ENCODE results near the gene STAT2.

STAT2 gene

GRCh38 chr12:56398324-56398723 lies 38.4 kb upstream of the STAT2 start:
- Histone ChIP-seq H2AFZ (ENCODE audit: low read depth, low read length) (no peak overlapping the region), H3K9ac (ENCODE audit: low read depth, low read length) (no peak overlapping the region), H3K27me3 (ENCODE audit: insufficient read depth, low read length, poor library complexity) (no peaks in the 10 kb centered on the region), H3K4me1 (ENCODE audit: insufficient read depth, low read length) (no peaks in the 10 kb centered on the region), H3K79me2 (ENCODE audit: insufficient read depth, low read length) (no peaks in the 10 kb centered on the region), H3K4me2 (ENCODE audit: insufficient read depth, low read length) (no peak overlapping the region), H4K20me1 (ENCODE audit: insufficient read depth, low read length) (no peaks in the 10 kb centered on the region), H3K36me3 (ENCODE audit: insufficient read depth, low read length) (no peaks in the 10 kb centered on the region), H3K9me3 (ENCODE audit: insufficient read depth, low read length, severe bottlenecking) (no peaks in the 10 kb centered on the region), H3K27ac (ENCODE audit: low read length) (no peak overlapping the region), H3K4me3 (ENCODE audit: low read depth in 1 of 2, low read length in 2 of 2) (no peak overlapping the region)
- TF ChIP-seq EZH2 (IDR thresholded peaks at IDR 0.05; ENCODE audit: borderline replicate concordance, low read depth, low read length, severe bottlenecking), result no peak
- no peak for TF ChIP-seq CTCF (IDR thresholded peaks at IDR 0.05; ENCODE audit: borderline replicate concordance, extremely low read depth, low read length, poor library complexity, severe bottlenecking)
- ATAC-seq (ENCODE audit: insufficient read depth, low read depth) (no peak), DNase-seq (no peak)

GRCh38 chr12:56392331-56392730 lies 32.4 kb upstream of the STAT2 start:
- Histone ChIP-seq H4K20me1 (ENCODE audit: insufficient read depth, low read length) (no peaks in the 10 kb centered on the region), H3K9me3 (ENCODE audit: insufficient read depth, low read length, severe bottlenecking) (no peaks in the 10 kb centered on the region), H3K36me3 (ENCODE audit: insufficient read depth, low read length) (no peaks in the 10 kb centered on the region), H3K79me2 (ENCODE audit: insufficient read depth, low read length) (no peaks in the 10 kb centered on the region), H3K4me2 (ENCODE audit: insufficient read depth, low read length) (no peak overlapping the region), H2AFZ (ENCODE audit: low read depth, low read length) (no peak overlapping the region), H3K4me1 (ENCODE audit: insufficient read depth, low read length) (no peaks in the 10 kb centered on the region), H3K27me3 (ENCODE audit: insufficient read depth, low read length, poor library complexity) (no peaks in the 10 kb centered on the region), H3K4me3 (ENCODE audit: low read depth in 1 of 2, low read length in 2 of 2) (no peak overlapping the region), H3K9ac (ENCODE audit: low read depth, low read length) (no peak overlapping the region), H3K27ac (ENCODE audit: low read length) (no peak overlapping the region)
- no peak for TF ChIP-seq CTCF (IDR thresholded peaks at IDR 0.05; ENCODE audit: borderline replicate concordance, extremely low read depth, low read length, poor library complexity, severe bottlenecking)
- ATAC-seq (ENCODE audit: insufficient read depth, low read depth), result no peak
- no peak for DNase-seq

GRCh38 chr12:56391721-56392120 lies 31.8 kb upstream of the STAT2 start:
- TF ChIP-seq CTCF (IDR thresholded peaks at IDR 0.05; ENCODE audit: borderline replicate concordance, extremely low read depth, low read length, poor library complexity, severe bottlenecking) (no peak), EZH2 (IDR thresholded peaks at IDR 0.05; ENCODE audit: borderline replicate concordance, low read depth, low read length, severe bottlenecking) (no peak)
- no peak overlapping the region for H3K27ac ChIP-seq (ENCODE audit: low read length)
- H3K4me3 ChIP-seq (ENCODE audit: low read depth in 1 of 2, low read length in 2 of 2), result no peak overlapping the region
- no peaks in the 10 kb centered on the region for H3K4me1 ChIP-seq (ENCODE audit: insufficient read depth, low read length)
- H3K9ac ChIP-seq (ENCODE audit: low read depth, low read length), result no peak overlapping the region
- no peak for DNase-seq
- no peak overlapping the region for H2AFZ ChIP-seq (ENCODE audit: low read depth, low read length)
- H4K20me1 ChIP-seq (ENCODE audit: insufficient read depth, low read length), result no peaks in the 10 kb centered on the region
- no peaks in the 10 kb centered on the region for H3K9me3 ChIP-seq (ENCODE audit: insufficient read depth, low read length, severe bottlenecking)
- H3K27me3 ChIP-seq (ENCODE audit: insufficient read depth, low read length, poor library complexity), result no peaks in the 10 kb centered on the region
- H3K4me2 ChIP-seq (ENCODE audit: insufficient read depth, low read length), result no peak overlapping the region
- ATAC-seq (ENCODE audit: insufficient read depth, low read depth), result no peak
- no peaks in the 10 kb centered on the region for H3K36me3 ChIP-seq (ENCODE audit: insufficient read depth, low read length)
- H3K79me2 ChIP-seq (ENCODE audit: insufficient read depth, low read length), result no peaks in the 10 kb centered on the region

GRCh38 chr12:56389412-56389811 lies 29.5 kb upstream of the STAT2 start:
- Histone ChIP-seq H3K4me1 (ENCODE audit: insufficient read depth, low read length) (no peaks in the 10 kb centered on the region), H3K79me2 (ENCODE audit: insufficient read depth, low read length) (no peaks in the 10 kb centered on the region), H3K9me3 (ENCODE audit: insufficient read depth, low read length, severe bottlenecking) (no peaks in the 10 kb centered on the region), H3K4me2 (ENCODE audit: insufficient read depth, low read length) (no peak overlapping the region), H2AFZ (ENCODE audit: low read depth, low read length) (no peak overlapping the region), H3K27ac (ENCODE audit: low read length) (no peak overlapping the region), H4K20me1 (ENCODE audit: insufficient read depth, low read length) (no peaks in the 10 kb centered on the region), H3K27me3 (ENCODE audit: insufficient read depth, low read length, poor library complexity) (no peaks in the 10 kb centered on the region), H3K9ac (ENCODE audit: low read depth, low read length) (no peak overlapping the region), H3K36me3 (ENCODE audit: insufficient read depth, low read length) (no peaks in the 10 kb centered on the region), H3K4me3 (ENCODE audit: low read depth in 1 of 2, low read length in 2 of 2) (no peak overlapping the region)
- DNase-seq (no peak), ATAC-seq (ENCODE audit: insufficient read depth, low read depth) (no peak)
- TF ChIP-seq CTCF (IDR thresholded peaks at IDR 0.05; ENCODE audit: borderline replicate concordance, extremely low read depth, low read length, poor library complexity, severe bottlenecking), result no peak
- TF ChIP-seq EZH2 (IDR thresholded peaks at IDR 0.05; ENCODE audit: borderline replicate concordance, low read depth, low read length, severe bottlenecking), result no peak

All from DND-41 (cell line).